ENCODE data around the gene SH3RF3. TPM values are rescaled to one million over a fixed set of nuclear protein-coding genes. Genes with fewer than 3 reads are reported as not detected.

Gene SH3RF3
- total RNA-seq, 1 donor from 2014 or later, result 0.28 TPM

DNA sequence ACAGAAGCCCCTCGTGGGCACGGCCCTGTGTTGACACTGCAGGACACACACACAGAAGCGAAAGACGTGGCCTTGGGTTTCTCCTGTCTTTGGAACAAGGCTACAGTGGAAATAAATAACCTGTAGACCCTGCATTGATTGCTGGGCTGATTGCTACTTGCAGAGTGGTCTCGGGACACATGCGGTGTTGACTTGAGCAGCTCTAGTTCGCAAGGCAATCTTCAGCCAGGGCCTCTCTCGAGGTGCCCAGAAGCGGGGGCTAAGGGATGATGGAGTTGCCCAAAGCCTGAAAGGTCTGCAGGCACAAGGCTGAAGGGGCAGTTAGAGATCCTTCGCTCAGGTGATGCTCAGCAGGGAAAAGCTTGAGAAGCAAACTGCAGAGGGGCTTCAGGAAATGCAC, 304.5 kb downstream of the SH3RF3 start:
- H3K27ac ChIP-seq, result no peak overlapping the region
- no peak for DNase-seq (ENCODE audit: low spot score)
- H4K20me1 ChIP-seq (ENCODE audit: low read depth), result no peaks in the 10 kb centered on the region
- H3K36me3 ChIP-seq, result no peaks in the 10 kb centered on the region
- Mint-ChIP-seq H3K27ac (no peak overlapping the region), H3K9me3 (no peaks in the 10 kb centered on the region), H3K36me3 (peaks cover 7% of the 10 kb centered on the region), H3K27me3 (ENCODE audit: insufficient read depth, low read depth) (peaks cover 4% of the 10 kb centered on the region), H3K4me1 (peaks cover 27% of the 10 kb centered on the region), H3K4me3 (no peak overlapping the region)
- no peaks in the 10 kb centered on the region for H3K9me3 ChIP-seq (ENCODE audit: low read depth)
- H3K4me1 ChIP-seq, result no peaks in the 10 kb centered on the region
- TF ChIP-seq, protein P1, sequence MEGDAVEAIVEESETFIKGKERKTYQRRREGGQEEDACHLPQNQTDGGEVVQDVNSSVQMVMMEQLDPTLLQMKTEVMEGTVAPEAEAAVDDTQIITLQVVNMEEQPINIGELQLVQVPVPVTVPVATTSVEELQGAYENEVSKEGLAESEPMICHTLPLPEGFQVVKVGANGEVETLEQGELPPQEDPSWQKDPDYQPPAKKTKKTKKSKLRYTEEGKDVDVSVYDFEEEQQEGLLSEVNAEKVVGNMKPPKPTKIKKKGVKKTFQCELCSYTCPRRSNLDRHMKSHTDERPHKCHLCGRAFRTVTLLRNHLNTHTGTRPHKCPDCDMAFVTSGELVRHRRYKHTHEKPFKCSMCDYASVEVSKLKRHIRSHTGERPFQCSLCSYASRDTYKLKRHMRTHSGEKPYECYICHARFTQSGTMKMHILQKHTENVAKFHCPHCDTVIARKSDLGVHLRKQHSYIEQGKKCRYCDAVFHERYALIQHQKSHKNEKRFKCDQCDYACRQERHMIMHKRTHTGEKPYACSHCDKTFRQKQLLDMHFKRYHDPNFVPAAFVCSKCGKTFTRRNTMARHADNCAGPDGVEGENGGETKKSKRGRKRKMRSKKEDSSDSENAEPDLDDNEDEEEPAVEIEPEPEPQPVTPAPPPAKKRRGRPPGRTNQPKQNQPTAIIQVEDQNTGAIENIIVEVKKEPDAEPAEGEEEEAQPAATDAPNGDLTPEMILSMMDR (IDR thresholded peaks at IDR 0.05), result no peak
- TF ChIP-seq EZH2phosphoT487 (IDR thresholded peaks at IDR 0.05), result no peak
- TF ChIP-seq EZH2 (IDR thresholded peaks at IDR 0.05), result no peak
- H3K27me3 ChIP-seq, result no peaks in the 10 kb centered on the region
- H3F3A ChIP-seq (ENCODE audit: low read depth), result no peaks in the 10 kb centered on the region
- no peaks in the 10 kb centered on the region for H3K79me2 ChIP-seq (ENCODE audit: low read depth)
- H3K4me2 ChIP-seq, result no peak overlapping the region
- no peak overlapping the region for H2AFZ ChIP-seq (replicated peaks)
- H3K9ac ChIP-seq, result no peak overlapping the region
- H3K4me3 ChIP-seq, result no peak overlapping the region

DNA sequence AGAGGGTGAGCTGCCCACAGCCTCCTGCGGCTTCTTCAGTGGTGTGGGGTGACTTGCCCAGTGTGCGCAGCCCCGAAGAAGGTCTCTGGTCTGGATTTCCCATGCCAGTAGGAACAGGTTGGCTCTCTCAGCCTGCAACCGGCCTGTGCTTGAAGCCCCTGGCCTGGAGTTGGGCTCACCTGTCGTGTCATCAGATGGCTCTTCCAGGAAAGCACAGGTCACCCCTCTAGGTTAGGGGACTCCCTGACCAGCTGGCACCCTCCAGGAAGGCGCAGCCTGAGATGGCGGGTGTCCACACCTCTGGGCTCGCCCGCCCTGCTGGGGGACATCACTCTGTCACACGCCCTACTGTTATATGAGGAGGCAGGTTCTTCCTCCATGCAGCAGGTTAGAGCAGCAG, 304.9 kb downstream of the SH3RF3 start:
- Mint-ChIP-seq H3K27ac (no peak overlapping the region), H3K27me3 (ENCODE audit: insufficient read depth, low read depth) (peaks cover 4% of the 10 kb centered on the region), H3K4me3 (no peak overlapping the region), H3K4me1 (peaks cover 32% of the 10 kb centered on the region), H3K36me3 (peaks cover 7% of the 10 kb centered on the region), H3K9me3 (no peaks in the 10 kb centered on the region)
- no peaks in the 10 kb centered on the region for H3K27me3 ChIP-seq
- H3K9ac ChIP-seq, result no peak overlapping the region
- no peaks in the 10 kb centered on the region for H3K79me2 ChIP-seq (ENCODE audit: low read depth)
- H3K9me3 ChIP-seq (ENCODE audit: low read depth), result no peaks in the 10 kb centered on the region
- no peak overlapping the region for H3K27ac ChIP-seq
- H4K20me1 ChIP-seq (ENCODE audit: low read depth), result no peaks in the 10 kb centered on the region
- no peaks in the 10 kb centered on the region for H3K4me1 ChIP-seq
- no peak for DNase-seq (ENCODE audit: low spot score)
- H3K4me2 ChIP-seq, result no peak overlapping the region
- H3K4me3 ChIP-seq, result no peak overlapping the region
- no peak overlapping the region for H2AFZ ChIP-seq (replicated peaks)
- TF ChIP-seq EZH2phosphoT487 (IDR thresholded peaks at IDR 0.05) (no peak), EZH2 (IDR thresholded peaks at IDR 0.05) (no peak)
- TF ChIP-seq, protein P1 (IDR thresholded peaks at IDR 0.05), result no peak
- no peaks in the 10 kb centered on the region for H3K36me3 ChIP-seq
- no peaks in the 10 kb centered on the region for H3F3A ChIP-seq (ENCODE audit: low read depth)

DNA sequence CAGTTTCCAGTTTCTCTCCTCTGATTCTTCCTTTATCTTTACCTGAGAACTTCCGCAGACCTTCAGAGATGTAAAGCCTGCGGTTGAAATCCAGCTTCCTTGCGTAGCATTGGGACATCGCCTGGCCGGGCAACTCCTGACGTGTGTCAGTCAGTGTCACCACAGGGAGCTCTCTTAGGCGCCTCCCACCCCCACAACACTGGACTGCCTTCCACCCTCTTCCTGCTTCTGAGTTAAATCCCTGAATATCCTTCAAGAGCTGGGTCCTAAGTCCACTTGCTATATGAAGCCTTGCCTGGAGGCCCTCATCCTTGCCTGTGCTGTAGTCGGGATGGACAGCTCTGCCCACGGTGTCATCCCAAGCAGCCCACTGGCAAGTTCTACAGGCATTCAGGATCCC, 305.3 kb downstream of the SH3RF3 start:
- no peak overlapping the region for H3K4me3 ChIP-seq
- H2AFZ ChIP-seq (replicated peaks), result no peak overlapping the region
- Mint-ChIP-seq H3K27ac (no peak overlapping the region), H3K4me1 (peaks cover 33% of the 10 kb centered on the region), H3K27me3 (ENCODE audit: insufficient read depth, low read depth) (peaks cover 4% of the 10 kb centered on the region), H3K4me3 (no peak overlapping the region), H3K36me3 (peaks cover 9% of the 10 kb centered on the region), H3K9me3 (no peaks in the 10 kb centered on the region)
- no peak overlapping the region for H3K9ac ChIP-seq
- H3K4me1 ChIP-seq, result no peaks in the 10 kb centered on the region
- no peaks in the 10 kb centered on the region for H4K20me1 ChIP-seq (ENCODE audit: low read depth)
- TF ChIP-seq EZH2phosphoT487 (IDR thresholded peaks at IDR 0.05) (no peak), EZH2 (IDR thresholded peaks at IDR 0.05) (no peak)
- TF ChIP-seq, protein P1 (IDR thresholded peaks at IDR 0.05), result no peak
- no peaks in the 10 kb centered on the region for H3K27me3 ChIP-seq
- DNase-seq (ENCODE audit: low spot score), result no peak
- H3K79me2 ChIP-seq (ENCODE audit: low read depth), result no peaks in the 10 kb centered on the region
- H3K27ac ChIP-seq, result no peak overlapping the region
- H3K4me2 ChIP-seq, result no peak overlapping the region
- no peaks in the 10 kb centered on the region for H3F3A ChIP-seq (ENCODE audit: low read depth)
- no peaks in the 10 kb centered on the region for H3K9me3 ChIP-seq (ENCODE audit: low read depth)
- H3K36me3 ChIP-seq, result no peaks in the 10 kb centered on the region
